ENCODE data around the gene TPPP.

TPPP gene

DNA sequence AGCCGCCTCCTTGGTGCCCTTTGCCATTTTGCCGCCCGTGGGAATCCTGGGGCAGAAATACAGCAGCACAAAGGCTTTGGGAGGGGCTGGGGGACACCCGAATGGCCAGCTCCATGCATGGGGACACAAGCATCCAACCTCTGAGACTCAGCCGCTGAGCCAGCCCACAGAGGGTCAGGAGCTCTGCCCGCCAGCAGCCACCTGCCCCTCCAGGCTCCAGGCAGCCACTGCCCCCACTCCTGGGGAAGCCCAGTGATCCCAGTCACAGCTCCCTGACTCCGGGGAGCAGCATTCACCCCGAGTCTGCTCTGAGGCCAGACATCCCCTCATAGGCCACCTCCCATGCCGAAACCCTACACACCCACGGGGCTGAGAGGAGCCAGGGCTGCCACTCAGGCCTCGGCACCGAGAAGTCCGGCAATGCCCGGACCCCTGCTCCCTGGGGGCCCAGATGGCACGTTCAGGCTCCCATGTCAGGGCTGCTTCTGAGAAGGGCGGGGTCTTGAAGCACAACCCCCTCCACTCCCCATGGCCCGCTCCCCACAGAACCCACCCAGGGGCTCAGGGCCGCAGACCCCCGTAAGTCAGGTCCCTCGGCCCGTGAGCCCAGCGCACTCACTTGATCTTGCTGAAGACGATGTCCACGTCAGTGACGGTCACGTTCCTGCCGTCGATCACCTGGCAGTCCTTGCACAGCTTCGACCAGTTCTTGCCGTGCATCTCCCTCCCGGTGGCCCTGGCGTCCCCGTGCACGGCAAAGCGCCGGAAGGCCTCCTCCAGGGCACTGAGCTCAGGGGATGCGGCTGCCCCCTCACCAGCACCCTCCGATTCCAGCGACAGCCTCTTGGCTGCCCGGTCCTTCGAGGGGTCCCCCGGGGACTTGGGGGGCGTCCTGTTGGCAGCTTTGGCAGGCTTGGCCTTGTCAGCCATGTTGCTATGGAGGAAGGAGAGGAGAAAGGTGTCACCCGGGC, 15.7 kb downstream of the TPPP start:
- no peak for DNase-seq (ENCODE audit: low read depth)

GRCh38 chr5:676699-677076, 16.5 kb downstream of the TPPP start:
- DNase-seq (ENCODE audit: low read depth): no peak

GRCh38 chr5:675871-676698, 17.1 kb downstream of the TPPP start:
- DNase-seq (ENCODE audit: low read depth): no peak

DNA sequence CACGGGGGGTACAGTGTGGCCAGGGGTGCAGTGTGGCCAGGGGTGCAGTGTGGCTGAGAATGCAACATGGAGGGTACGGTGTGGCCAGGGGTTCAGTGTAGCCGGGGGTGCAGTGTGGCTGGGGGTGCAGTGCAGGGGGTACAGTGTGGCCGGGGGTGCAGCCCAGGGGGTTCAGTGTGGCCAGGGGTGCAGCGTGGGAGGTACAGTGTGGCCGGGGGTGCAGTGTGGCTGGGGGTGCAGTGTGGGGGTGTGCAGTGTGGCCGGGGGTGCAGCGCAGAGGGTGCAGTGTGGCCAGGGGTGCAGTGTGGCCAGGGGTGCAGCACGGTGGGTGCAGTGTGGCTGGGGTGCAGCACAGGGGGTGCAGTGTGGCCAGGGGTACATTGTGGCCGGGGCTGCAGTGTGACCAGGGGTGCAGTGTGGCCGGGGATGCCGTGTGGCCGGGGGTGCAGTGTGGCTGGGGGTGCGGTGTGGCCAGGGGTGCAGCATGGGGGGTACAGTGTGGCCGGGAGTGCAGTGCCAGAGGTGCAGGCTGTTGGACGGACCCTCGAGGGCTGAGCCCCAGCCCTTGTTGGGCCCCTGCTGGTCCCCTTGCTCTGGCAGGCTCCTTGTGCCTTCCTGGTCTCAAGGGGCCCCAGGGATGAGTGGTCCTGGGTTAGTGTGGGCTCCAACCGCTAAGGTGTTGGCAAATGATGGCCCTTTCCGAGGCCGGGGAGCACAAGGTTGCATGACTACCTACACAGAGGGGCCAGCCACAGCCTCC, 17.9 kb downstream of the TPPP start:
- DNase-seq (ENCODE audit: low read depth): no peak

- no peak for DNase-seq (ENCODE audit: low read depth)
Observed at GRCh38 chr5:674630-675011, 18.5 kb downstream of the TPPP start.

DNA sequence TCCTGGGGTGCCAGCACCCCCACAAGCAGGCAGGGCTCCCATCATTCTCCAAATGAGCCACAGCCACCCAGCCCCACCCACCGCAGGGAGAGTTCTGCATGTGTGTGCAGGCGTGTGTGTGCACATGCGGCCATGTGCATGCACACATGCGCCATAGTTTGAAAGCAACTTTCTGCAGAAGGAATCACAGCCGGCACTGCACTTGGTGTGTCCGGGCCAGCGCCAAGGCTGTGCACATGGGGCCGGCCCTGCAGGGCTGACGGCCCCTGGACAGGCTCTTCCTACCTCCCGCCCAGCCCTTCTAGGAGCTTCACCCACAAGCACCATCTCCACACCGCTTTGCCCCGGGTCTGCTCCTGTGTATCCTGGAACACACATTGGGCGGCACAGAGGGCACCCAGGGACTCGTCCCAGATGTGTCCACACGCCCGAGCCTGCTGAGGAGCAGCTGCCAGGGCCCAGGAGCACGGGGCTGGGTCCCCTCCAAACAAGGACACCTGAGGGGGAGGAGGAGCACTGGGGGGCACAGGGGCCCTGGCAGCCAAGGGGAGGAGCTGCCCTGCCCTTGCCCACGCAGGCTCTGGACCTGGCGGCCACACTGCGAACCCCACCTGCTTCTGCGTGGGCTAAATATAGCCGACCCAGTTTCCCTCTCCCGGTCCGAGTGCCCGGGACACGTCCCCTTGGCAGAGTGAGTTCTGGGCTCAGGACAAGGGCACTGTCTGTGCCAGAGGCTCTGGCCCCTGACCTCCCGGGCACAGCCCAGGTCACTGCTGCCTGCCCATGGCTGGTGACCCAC, 19.1 kb downstream of the TPPP start:
- no peak for DNase-seq (ENCODE audit: low read depth)

GRCh38 chr5:673161-673830, 19.9 kb downstream of the TPPP start:
- no peak for DNase-seq (ENCODE audit: low read depth)

- peak; percentile 85 for DNase-seq (ENCODE audit: low read depth)
Observed at GRCh38 chr5:672329-673160, 20.6 kb downstream of the TPPP start.

DNA sequence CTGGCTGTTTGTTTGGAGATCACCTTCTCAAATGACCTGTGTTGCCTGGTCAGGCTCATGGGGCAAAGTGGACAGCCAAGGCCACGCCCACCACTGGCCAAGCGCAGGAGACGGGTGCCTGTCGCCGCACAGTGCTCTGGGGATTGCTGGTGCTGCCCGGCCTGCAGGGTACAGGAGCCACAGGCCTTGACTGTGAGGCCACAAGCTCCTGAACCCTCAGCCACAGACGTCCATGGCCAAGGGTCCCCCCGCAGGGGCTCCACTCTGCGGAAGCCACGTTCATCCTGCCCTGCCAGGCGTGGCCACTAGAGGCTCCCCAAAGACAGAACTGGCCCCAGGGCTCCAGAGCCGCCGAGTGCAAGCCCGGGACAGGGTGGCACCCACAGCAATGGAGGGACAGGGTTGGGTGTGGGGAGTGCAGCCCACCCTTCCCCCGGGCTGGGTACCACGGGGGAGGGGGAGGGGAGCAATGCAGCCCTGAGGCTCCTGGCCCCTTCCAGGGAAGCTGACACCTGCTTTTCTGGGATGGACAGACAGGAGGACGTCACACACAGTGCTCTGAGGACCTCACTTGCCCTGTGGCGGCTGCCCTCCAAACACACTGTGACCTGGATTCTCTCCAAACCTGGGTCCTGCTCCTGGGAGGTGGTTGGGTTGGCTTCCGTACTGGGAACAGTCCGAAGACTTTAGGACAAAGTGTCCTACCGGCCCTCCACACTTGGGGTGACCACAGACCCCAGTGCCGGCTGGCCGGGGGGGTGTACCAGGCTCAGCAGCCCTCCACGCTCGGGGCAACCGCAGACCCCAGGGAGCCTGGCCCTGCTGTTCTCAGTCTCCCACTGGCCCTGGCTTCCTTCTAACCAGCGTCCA, 21.5 kb downstream of the TPPP start:
- peak; percentile 37 for DNase-seq (ENCODE audit: low read depth)

- no peak for DNase-seq (ENCODE audit: low read depth)
Observed at GRCh38 chr5:670396-671270, 22.5 kb downstream of the TPPP start.

GRCh38 chr5:669842-670395, 23.2 kb downstream of the TPPP start:
- peak; percentile 10 for DNase-seq (ENCODE audit: low read depth)

DNA sequence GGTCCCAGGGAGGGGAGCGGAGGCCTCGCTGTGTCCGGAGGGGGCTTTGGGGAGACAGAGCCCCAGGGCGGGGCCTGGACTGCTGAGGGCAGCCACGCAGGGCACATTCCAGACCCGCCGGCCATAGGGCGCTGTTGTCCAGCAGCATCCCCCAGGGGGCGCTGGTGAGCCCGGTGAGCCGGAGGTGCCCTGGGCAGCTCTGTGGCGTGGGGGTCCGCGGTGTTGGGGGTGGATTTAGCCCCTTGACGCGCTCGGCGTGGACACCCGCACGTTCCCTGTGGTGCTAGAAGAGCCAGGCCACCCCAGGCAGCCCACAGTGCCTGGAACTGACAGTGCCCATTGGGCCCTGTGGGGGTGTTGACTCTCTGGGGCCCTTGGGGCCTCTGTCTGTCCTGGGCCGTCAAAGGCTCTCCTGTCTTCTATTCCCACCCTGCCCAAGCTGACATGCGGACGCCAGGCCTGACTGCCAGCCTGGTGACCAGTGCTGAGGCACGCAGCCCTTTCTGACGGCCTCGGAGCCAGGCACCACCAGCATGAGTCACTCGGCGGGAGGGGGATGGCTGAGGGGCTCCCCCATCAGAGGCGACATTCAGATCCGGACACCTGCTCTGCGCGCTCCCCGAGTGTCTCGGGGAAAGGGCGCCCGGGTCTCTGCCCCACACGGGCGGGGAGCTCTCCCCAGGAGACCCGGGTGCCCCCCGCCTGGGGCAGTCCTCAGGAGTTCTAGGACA, 23.9 kb downstream of the TPPP start:
- peak; percentile 76 for DNase-seq (ENCODE audit: low read depth)

GRCh38 chr5:668283-668995, 24.7 kb downstream of the TPPP start:
- DNase-seq (ENCODE audit: low read depth): no peak

GRCh38 chr5:666816-667498, 26.2 kb downstream of the TPPP start:
- DNase-seq (ENCODE audit: low read depth): no peak

GRCh38 chr5:665956-666711, 27.0 kb downstream of the TPPP start:
- no peak for DNase-seq (ENCODE audit: low read depth)
